Ramos (cell line): ENCODE data around the gene PECR.
"Not testable (repeated sequence)": the region's sequence is repeated elsewhere in the genome, so short reads cannot be mapped to it uniquely, and the experiment has no call there.

Experiments used
- in situ Hi-C: fragments of 300-500 bp; cut with MboI; formaldehyde crosslinking; loops from one replicate; pipeline ENCODE4 v1.14.3; 2022; ENCODE audit warnings: low sequenced_read_pairs; ENCODE audit not compliant: unreplicated experiment

The PECR gene

DNA sequence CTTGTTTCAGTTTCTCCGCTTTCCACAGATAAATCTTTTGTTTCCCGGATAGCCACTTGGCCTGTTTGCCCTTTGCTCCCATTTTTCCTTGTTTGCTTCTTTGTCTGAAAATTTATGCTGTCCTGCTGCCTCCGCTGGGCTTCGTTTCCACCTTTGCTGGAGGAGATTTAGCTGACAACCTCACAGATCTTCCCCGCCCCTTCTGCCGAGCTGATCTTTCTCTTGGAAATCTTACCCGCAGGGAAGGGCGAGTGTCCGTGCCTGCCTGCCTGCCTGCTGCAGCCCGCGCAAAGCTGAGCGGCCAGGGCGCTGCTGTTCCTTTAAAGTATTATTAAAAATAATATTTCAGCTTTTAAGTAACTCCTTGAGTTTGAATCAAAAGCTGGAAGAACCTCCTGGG is 26.2 kb upstream of the PECR start:
- in situ Hi-C loops, result no loop called here

DNA sequence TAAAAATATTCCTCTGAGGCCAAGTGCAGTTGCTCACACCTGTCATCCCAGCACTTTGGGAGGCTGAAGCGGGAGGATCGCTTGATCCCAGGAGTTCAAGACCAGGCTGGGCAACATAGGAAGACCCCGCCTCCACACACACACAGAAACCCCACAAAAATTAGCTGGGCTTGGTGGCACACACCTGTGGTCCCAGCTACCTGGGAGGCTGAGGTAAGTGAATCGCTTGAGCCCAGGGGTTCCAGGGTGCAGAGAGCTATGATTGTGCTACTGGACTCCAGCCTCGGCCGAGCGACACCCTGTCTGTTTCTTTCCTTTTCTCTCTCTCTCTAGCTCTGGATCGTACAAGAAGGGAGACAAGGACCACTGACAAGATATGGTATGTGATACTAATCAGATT is 25.7 kb upstream of the PECR start:
- in situ Hi-C loops, result no loop called here

DNA sequence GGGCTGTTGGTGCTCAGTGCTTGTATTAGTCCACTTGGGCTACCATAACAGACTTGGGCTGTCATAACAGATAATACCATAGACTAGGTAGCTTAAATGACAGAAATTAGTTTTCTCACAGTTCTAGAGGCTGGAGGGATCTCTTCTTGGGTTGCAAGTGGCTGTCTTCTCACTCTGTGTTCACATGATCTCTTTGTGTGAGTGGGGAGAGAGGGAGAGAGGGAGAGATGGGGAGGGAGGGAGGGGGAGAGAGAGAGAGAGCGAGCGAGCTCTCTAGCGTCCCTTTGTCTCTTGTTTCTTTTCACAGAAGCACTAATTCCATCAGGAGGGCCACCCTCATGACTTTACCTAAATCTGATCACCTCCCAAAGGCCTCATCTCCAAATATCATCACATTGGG is 23.1 kb upstream of the PECR start:
- in situ Hi-C loops, result no loop called here

- in situ Hi-C loops, result no loop called here
Observed at GRCh38 chr2:216103213-216103612, 21.6 kb upstream of the PECR start.

DNA sequence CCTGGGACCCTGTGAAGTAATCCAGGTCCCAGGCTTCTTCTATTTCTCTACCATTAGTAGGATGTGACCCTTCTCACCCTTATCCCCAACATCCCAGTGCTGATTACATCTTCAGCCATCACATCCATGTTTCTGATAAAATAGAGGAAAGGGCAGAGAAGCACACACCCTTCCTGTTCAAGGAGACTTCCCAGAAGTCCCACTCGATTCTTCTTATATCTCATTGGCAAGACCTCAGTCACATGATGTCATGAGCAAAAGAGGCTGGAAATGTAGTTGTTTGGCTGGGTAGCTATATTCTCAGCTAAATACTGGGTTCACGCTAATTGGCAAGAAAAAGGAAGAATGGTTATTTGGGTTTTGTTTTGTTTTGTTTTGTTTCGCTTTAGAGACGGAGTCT is 19.5 kb upstream of the PECR start:
- in situ Hi-C loops, result no loop called here

GRCh38 chr2:216098421-216099334 is 17.1 kb upstream of the PECR start:
- in situ Hi-C loops, result no loop called here

DNA sequence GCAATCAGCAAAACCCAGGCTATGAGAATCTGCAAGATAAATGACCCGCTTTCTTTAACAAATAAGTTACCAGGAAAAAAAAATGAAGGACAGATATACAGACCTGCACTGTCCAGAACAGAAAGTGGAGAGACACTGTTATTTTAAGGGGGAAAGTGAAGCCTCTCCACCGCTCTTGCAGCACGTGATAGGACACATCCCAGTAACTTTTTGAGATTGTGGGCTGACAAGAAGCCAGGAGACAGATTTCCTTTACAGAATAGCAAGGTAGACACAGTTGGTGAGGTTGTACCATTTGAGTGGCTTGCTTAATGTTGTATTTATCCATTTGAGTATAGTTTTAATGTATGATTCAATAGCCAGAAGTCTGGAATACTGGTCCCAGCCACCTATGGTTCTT is 13.1 kb upstream of the PECR start:
- in situ Hi-C loops, result no loop called here

GRCh38 chr2:216092646-216093045 is 11.0 kb upstream of the PECR start:
- in situ Hi-C loops, result no loop called here

DNA sequence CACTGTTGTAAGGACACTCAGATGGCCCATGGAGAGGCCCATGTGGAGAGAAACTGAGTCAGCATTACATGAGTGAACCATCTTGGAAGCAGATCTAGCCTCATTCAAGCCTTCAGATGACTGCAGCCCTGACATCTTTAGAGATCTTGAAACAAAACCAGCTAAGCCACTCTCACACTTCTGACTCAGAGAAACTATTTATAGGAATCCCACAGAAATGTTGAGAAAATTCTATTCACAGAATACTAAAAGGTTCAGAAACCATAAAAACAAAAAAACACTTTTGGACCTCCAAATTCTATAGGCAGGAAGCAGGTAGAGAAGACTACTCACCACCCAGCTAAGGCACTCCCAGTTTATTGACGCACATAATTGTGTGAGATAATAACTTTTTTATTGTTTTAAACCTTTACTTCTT is 8.8 kb upstream of the PECR start:
- in situ Hi-C loops, result no loop called here

- in situ Hi-C loops, result no loop called here
Observed at GRCh38 chr2:216086207-216086893, 4.7 kb upstream of the PECR start.

GRCh38 chr2:216084547-216084946 is 2.9 kb upstream of the PECR start:
- in situ Hi-C loops, result no loop called here

DNA sequence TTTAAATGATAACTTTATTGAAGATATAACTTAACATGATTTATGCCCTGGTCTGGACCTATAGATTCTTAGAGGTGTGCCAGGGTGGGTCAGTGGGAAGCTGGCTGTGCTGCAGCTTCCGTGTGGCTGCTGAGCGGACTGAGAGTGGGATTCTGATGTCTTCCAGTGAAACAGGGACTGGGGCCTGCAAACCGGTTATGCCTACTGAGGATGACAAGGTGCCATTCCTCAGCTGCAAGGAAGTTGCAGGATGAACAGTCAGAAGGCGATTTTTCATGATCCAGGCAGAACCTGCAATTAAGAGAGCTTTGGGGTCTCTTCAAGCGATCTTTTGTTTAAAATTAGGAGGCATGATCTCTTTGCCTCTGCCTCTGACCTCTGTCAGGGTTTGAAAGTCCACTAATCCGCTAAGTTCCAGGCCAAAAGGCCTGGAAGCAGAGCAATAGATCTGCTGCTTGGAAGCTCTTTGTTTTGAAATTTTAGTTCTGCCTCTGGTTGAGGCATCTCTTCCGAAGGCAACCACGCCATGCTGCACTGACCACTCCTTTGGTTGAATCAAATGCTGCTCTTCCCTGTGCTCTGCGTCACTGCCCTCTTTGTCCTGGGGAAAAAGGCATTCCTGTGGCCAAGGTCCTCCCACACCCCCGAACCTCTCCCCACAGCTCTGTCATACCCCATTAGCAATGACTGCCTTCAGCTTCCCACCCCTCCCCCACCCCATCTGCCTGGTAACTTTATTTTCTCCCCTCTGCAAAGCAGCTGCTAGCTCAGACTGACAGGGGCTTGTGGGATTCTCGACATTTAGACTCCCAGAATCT is 2.1 kb upstream of the PECR start:
- in situ Hi-C loops, result no loop called here

DNA sequence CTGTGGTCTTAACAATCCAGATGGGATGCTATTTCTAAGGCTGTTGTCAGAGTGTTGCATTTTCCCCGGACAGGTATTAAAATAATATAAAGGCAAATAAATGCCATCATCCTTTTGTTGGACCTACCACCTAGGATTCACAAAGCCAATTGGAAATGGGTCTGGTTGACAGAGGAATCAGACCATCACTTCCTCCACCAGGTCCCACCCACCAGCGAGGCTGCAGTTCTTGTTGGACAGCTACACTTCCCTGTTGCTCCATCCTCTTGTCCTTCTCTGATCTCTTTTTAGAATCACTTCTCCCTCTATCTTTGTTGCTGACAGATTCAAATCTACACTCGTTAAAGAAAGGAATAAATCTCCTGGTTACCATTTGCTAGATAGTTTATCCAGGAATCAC is 1.2 kb upstream of the PECR start:
- in situ Hi-C loops, result no loop called here

- in situ Hi-C loops, result no loop called here
Observed at GRCh38 chr2:216082117-216082711, 605 bp upstream of the PECR start.

- in situ Hi-C loops, result no loop called here
Observed at GRCh38 chr2:216081012-216081411, 597 bp downstream of the PECR start.

DNA sequence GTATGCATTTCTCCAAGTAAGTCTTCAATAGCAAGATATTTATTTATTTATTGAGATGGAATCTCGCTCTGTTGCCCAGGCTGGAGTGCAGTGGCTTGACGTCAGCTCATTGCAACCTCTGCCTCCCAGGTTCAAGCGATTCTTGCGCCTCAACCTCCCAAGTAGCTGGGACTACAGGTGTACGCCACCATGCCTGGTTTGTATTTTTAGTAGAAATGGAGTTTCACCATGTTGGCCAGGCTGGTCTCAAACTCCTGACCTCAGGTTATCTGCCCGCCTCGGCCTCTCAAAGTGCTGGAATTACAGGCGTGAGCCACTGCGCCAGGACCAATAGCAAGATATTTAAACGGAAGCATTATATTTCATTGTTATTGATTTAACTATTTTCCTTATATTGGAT is 1.6 kb downstream of the PECR start:
- in situ Hi-C loops, result not testable (repeated sequence)

GRCh38 chr2:216078776-216079175 is 2.8 kb downstream of the PECR start:
- in situ Hi-C loops, result no loop called here

DNA sequence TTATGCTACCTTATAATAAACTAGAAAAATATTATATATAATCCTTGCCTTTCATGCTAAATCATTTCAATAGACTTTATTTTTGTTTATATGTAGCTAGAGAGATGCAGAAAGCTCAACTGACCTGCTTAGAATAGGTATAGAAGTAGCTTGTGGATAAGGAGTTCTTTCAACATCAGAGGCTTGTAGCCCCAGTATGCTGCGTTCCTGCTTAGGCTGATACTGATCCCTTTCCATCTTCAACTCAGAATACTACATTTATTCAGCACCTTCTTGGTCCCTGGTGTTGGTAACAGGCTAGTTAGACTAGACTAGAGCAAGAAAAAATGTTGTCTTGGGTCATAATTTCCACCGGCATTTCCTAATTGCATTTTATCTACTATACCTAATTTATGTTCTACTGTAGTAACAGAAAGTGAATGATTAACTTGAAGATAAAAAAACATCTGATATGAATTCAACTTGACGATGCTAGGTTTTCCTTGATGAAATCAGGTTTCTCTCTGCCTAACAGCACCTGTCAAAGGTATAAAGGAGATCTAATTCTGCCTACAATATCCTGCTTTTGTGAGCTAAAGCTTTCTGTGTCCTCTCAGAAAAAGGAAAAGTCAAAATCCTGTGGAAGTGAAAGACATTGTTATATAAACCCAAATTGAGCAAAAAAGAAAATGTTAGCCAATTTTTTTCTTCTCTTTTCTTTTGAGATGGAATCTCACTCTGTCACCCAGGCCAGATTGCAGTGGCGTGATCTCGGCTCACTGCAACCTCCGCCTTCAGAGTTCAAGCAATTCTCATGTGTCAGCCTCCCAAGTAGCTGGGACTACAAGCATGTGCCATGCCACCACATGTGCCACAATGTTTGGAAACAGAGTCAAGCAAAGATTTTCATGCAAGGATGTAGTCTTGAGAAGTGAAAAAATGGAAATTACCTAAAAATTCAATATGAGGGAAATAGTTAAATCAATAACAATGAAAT is 5.8 kb downstream of the PECR start:
- in situ Hi-C loops, result no loop called here

DNA sequence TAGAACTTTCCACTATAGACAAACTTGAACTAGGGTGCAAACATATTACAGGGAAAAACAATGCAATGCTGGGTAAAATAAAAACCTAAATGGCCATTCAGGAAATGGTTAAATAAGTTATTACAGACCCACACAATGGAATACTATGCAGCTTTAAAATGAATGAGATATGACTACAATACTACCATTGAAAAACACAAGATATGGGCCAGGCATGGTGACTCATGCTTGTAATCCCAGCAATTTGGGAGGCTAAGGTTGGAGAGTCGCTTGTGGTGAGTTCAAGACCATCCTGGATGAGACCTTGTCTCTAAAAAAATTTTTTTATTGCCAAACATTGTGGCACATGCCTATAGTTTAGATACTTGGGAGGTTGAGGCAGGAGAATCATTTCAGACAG is 6.8 kb downstream of the PECR start:
- in situ Hi-C loops, result no loop called here
